SK-N-MC (cell line): Measurements from ENCODE around the gene PERM1.
"Not testable (repeated sequence)": the region's sequence is repeated elsewhere in the genome, so short reads cannot be mapped to it uniquely, and the experiment has no call there.

Source experiments
- DNase-seq: peaks from one replicate; pipeline ENCODE4 v3.0.0-alpha.2; 2011; ENCODE audit warnings: low read depth, low spot score
- H3K27ac ChIP-seq: fragments of 200-600 bp; sonication (generic); 2 replicates; pipeline ENCODE4 v1.5.1; 2016; ENCODE audit warnings: mixed run types
- H3K36me3 ChIP-seq: fragments of 200-600 bp; sonication (generic); 2 replicates; pipeline ENCODE4 v1.6.1; 2017; ENCODE audit warnings: antibody characterized with exemption, low read length, mixed read lengths; ENCODE audit not compliant: insufficient read depth
- H3K4me3 ChIP-seq: fragments of 200-600 bp; sonication (generic); 2 replicates; pipeline ENCODE4 v1.5.1; 2016
- H3K9ac ChIP-seq: fragments of 200-600 bp; sonication (generic); 2 replicates; pipeline ENCODE4 v1.8.0; 2017; ENCODE audit warnings: mixed run types, mixed read lengths; ENCODE audit not compliant: insufficient read length
- H3K9me3 ChIP-seq: fragments of 200-600 bp; sonication (generic); 2 replicates; pipeline ENCODE4 v1.6.1; 2017; ENCODE audit warnings: low read depth, mild to moderate bottlenecking, antibody characterized with exemption, low read length, moderate library complexity, mixed read lengths
- EZH2 ChIP-seq: fragments of 200-600 bp; sonication (generic); IDR thresholded peaks from one replicate; pipeline ENCODE4 v1.6.1; 2017; ENCODE audit warnings: antibody characterized with exemption
- FOXP2 ChIP-seq: optimal IDR thresholded peaks from 2 replicates; pipeline ENCODE3; 2011; ENCODE audit warnings: mild to moderate bottlenecking, moderate library complexity; ENCODE audit not compliant: insufficient read depth; ENCODE audit errors: extremely low read length, control extremely low read depth
- POLR2AphosphoS5 ChIP-seq: IDR thresholded peaks from 2 replicates; pipeline ENCODE4 v1.6.1; 2012; ENCODE audit warnings: mild to moderate bottlenecking, low read depth, low read length, borderline replicate concordance

The PERM1 gene

DNA sequence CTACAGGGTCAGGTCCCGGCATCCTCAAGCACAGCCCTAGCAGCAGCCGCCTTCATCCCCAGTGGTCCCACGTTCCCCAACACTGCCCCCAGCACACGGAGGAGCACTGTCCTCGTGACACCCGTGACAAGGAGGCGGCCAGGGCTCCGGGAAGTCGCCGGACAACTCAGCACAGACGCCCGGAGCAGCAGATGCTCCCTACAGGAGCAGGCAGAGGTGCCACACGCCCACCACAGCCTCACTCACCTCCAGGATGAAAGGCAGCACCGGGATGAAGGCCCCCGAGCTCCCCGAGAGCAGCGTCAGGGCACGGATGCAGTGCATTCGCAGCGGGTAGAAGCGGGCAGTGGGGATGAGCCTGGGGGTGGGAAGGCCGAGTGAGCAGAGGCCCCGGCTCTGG lies 31.0 kb downstream of the PERM1 start:
- peaks cover 86% of the 10 kb centered on the region for H3K36me3 ChIP-seq
- no peak for DNase-seq
- H3K9ac ChIP-seq = no peak overlapping the region
- no peak overlapping the region for H3K27ac ChIP-seq
- H3K9me3 ChIP-seq = no peaks in the 10 kb centered on the region
- TF ChIP-seq POLR2AphosphoS5 (no peak), FOXP2 (no peak), EZH2 (no peak)
- H3K4me3 ChIP-seq = no peak overlapping the region

DNA sequence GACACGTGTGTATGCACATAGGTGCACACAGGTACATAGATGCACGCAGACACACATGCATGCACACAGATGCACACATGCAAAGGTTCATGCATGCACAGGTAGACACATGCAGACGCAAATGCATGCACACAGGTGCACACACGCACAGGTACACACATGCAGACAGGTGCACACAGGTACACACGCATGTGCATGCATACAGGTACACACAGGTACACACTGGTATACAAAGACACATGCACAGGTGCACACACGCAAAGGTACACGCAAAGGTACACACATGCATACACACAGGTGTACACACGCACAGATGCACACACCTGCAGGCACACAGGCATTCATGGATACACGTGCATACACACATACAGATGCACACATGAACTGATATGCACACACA lies 31.6 kb downstream of the PERM1 start:
- no peak for TF ChIP-seq FOXP2
- no peak for TF ChIP-seq EZH2
- TF ChIP-seq POLR2AphosphoS5 = no peak
- Histone ChIP-seq H3K9ac (no peak overlapping the region), H3K27ac (no peak overlapping the region), H3K36me3 (peaks cover 86% of the 10 kb centered on the region), H3K4me3 (no peak overlapping the region), H3K9me3 (no peaks in the 10 kb centered on the region)
- DNase-seq = no peak

DNA sequence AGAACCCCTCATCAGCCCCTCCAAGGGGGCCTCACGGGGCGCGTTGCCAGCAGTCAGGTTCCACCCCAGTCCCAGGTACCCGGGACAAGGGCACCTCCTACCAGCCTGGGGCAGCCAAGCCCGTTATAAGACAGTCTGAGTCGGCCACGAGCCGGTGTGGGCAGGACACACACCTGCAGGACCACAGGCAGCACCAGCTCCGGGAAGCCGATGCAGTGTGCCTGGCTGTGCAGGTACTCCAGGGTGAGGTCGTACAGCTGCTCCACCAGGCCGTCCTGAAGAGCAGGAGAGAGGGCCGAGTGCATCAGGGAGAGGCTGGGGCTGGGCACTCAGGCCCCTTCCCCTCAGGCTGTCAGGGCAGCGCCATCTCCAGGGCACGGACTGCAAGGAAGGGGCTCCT lies 33.9 kb downstream of the PERM1 start:
- Histone ChIP-seq H3K4me3 (no peak overlapping the region), H3K9ac (no peak overlapping the region), H3K27ac (peak overlapping the region; percentile 22; the same call in 1 of the 2 replicates), H3K36me3 (peaks cover 78% of the 10 kb centered on the region), H3K9me3 (no peaks in the 10 kb centered on the region)
- TF ChIP-seq FOXP2 (no peak), EZH2 (no peak), POLR2AphosphoS5 (no peak)
- DNase-seq = no peak

DNA sequence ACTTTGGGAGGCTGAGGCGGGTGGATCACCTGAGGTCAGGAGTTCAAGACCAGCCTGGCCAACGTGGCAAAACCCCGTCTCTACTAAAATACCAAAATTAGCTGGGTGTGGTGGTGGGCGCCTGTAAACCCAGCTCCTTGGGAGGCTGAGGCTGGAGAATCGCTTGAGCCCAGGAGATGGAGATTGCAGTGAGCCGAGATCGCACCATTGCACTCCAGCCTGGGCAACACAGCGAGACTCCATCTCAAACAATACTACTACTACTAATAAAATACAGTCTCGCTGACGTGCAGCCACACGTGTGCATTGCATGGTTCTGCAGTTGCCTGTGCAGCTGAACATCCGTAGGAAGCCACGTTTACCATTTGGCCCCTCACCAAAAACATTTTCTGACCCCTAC lies 35.1 kb downstream of the PERM1 start:
- peaks cover 67% of the 10 kb centered on the region for H3K36me3 ChIP-seq
- not testable (repeated sequence) for H3K9me3 ChIP-seq, H3K27ac ChIP-seq, H3K4me3 ChIP-seq, DNase-seq, H3K9ac ChIP-seq

DNA sequence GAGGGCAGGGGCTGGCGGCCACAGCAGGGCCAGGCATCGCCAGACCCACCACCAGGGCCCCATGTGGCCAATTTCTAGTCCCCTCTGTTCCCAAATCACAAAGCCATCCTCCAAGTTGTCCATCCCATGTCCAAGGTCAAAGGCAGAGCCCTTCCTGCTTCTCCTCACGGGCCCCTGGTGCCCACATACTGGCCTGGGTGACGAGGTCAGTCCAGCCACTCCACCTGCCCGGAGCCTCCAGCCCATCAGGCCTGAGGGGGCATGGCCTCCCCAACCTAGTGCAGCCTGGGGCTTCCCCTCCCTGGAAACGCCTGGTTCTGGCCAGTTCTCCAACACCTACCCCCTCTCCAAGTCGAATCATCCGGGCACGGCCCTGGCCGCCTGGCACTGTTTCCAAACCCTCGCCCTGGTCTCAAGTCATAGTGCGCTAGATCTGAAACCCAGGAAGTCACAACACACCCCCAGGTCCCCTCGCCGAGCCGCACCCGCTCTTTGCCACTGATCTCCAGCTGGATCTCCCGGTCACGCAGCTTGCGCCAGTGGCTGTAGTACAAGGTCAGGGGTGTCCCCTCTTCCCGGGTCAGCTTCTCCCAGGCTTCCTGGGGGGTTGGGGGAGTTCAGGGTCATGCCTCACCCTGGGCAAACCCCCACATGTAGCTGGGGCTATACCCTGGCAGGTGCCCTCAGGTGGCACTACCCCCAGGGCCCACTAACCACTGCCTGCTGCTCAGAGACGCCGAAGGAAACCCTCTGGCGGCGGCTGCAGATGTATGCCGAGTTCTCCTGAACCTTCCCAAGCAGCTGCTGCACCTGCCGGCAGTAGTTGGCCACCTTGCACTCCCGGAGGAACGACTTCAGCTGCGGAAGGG lies 36.0 kb downstream of the PERM1 start:
- Histone ChIP-seq H3K9me3 (no peaks in the 10 kb centered on the region), H3K27ac (peak overlapping the region; percentile 82; the same call in 1 of the 2 replicates), H3K36me3 (peaks cover 58% of the 10 kb centered on the region), H3K9ac (no peak overlapping the region), H3K4me3 (no peak overlapping the region)
- no peak for TF ChIP-seq EZH2
- no peak for TF ChIP-seq POLR2AphosphoS5
- no peak for TF ChIP-seq FOXP2
- DNase-seq = no peak

DNA sequence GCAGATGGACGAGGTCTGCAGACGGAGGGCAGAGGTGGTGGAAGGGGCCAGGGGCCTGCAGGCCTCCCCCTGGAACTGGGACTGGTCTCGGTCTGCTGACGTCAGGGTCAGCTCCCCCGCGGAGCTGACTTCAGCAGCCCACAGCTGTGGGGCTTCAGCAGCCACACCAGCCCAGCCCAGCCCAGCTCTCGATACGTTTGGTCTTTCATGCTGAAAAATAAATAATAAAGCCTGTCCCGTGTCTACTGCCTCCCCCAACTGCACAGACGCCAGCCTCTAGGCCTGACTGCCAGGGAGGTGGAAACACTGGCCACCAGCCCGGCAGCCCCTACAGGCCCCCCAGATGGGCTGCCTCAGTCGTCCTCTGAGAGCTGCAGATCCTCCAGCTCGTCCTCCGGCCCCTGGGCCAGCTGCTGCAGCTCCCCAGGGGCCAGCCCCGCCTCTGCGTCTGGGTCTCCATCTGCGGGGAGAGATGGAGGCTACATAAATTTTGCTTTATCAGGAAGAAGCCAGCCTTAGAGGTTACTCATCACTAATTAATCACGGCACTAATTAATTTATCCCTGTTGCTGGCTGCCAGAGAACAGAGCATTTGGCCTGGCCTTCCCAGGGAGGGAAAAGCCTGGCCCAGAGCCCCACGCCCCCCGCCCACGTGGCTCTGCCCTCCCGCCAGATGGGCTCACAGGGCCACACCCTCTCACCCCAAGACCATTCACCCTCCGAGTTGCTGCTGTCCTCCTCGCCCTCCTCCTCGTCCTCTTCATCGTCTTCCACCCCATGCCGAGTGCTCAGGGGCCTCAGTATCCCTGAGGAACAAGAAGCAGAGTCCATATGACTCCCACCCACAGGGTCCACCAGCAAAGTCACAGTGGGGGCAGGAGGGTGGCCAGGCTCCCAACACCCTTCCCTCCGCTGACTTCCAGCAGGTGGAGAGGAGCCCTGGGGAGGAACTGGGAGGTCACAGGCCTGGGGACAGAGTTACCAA lies 37.3 kb downstream of the PERM1 start:
- H3K27ac ChIP-seq = peak overlapping the region; percentile 82
- peaks cover 45% of the 10 kb centered on the region for H3K36me3 ChIP-seq
- peak; percentile 51; the same call in 1 of the 2 replicates for TF ChIP-seq POLR2AphosphoS5
- TF ChIP-seq EZH2 = no peak
- H3K4me3 ChIP-seq = peak overlapping the region; percentile 17; the same call in 1 of the 2 replicates
- H3K9ac ChIP-seq = no peak overlapping the region
- no peaks in the 10 kb centered on the region for H3K9me3 ChIP-seq
- no peak for DNase-seq

DNA sequence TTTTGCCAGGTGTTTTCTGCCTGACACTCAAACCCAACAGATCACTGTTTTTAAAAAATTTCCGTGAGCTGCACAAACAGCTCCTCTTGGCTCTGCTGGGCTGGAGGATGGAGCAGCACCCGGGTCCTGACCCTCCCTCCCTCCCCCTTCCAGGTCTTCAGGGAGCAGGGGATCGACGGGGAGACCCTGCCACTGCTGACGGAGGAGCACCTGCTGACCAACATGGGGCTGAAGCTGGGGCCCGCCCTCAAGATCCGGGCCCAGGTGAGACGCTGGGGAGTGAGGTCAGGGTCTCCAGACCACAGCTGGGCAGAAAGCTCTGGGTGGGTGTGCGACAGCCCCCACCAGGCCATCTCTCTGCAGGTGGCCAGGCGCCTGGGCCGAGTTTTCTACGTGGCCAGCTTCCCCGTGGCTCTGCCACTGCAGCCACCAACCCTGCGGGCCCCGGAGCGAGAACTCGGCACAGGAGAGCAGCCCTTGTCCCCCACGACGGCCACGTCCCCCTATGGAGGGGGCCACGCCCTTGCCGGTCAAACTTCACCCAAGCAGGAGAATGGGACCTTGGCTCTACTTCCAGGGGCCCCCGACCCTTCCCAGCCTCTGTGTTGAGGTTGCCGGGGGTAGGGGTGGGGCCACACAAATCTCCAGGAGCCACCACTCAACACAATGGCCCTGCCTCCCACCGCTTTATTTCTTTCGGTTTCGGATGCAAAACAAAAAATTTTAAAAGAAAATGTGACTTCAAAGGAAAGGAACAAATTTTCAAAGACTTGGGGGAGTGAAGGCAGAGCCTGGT lies 38.1 kb downstream of the PERM1 start:
- no peaks in the 10 kb centered on the region for H3K9me3 ChIP-seq
- DNase-seq = no peak
- H3K36me3 ChIP-seq = peaks cover 38% of the 10 kb centered on the region
- TF ChIP-seq POLR2AphosphoS5 (peak; percentile 1; the same call in 1 of the 2 replicates), FOXP2 (no peak)
- H3K9ac ChIP-seq = no peak overlapping the region
- peak overlapping the region; percentile 82 for H3K27ac ChIP-seq
- peak overlapping the region; percentile 77; the same call in 1 of the 2 replicates for H3K4me3 ChIP-seq

DNA sequence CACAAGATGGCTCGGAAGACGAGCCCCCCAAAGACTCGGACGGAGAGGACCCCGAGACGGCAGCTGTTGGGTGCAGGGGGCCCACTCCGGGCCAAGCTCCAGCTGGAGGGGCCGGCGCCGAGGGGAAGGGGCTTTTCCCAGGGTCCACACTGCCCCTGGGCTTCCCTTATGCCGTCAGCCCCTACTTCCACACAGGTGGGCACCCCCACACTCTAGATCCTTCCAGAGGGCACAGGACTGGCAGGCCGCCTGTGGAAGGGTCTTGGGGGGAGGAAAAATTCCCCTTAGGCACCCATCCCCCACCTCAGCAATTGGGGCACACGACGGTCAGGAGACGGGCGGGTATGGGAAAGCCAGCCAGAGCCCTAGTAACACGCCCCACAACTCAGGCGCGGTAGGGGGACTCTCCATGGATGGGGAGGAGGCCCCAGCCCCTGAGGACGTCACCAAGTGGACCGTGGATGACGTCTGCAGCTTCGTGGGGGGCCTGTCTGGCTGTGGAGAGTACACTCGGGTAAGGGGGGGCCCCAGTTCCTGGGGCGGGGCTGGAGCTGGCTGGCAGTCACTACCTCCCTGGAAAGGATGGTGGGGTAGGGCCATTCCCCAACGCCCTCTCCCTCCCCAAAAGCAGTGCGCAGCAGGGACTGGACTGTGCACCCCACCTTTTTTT lies 38.9 kb downstream of the PERM1 start:
- H3K4me3 ChIP-seq = peak overlapping the region; percentile 77
- no peak for TF ChIP-seq FOXP2
- peak; percentile 75; the same call in 1 of the 2 replicates for TF ChIP-seq POLR2AphosphoS5
- no peak for TF ChIP-seq EZH2
- no peaks in the 10 kb centered on the region for H3K9me3 ChIP-seq
- H3K9ac ChIP-seq = peak overlapping the region; percentile 35
- H3K36me3 ChIP-seq = peaks cover 37% of the 10 kb centered on the region
- H3K27ac ChIP-seq = peak overlapping the region; percentile 82
- DNase-seq = no peak
